ENCODE measurements around the gene COPB2. TPM values are rescaled to one million over a fixed set of nuclear protein-coding genes. Genes with fewer than 3 reads are reported as not detected.
"Not testable (repeated sequence)": the region's sequence is repeated elsewhere in the genome, so short reads cannot be mapped to it uniquely, and the experiment has no call there.

Gene COPB2
- total RNA-seq, 1 donor from 2014 or later, result 165 TPM

- DNase-seq (ENCODE audit: low read depth in 2 of 2), result peak in 1 of 2 donors; percentile 36
These were observed 10.7 kb downstream of the COPB2 start for GRCh38 chr3:139378587-139379241.

- DNase-seq (ENCODE audit: low read depth in 2 of 2), result no peak
These were observed 12.1 kb downstream of the COPB2 start for GRCh38 chr3:139377378-139377777.

- DNase-seq (ENCODE audit: low read depth in 2 of 2), result no peak
These were observed 15.3 kb downstream of the COPB2 start for GRCh38 chr3:139374099-139374498.

GRCh38 chr3:139364549-139364948, 24.9 kb downstream of the COPB2 start:
- DNase-seq (ENCODE audit: low read depth in 2 of 2), result no peak

GRCh38 chr3:139361276-139361675, 28.2 kb downstream of the COPB2 start:
- no peak for DNase-seq (ENCODE audit: low read depth in 2 of 2)

- DNase-seq (ENCODE audit: low read depth in 2 of 2), result peak in 1 of 2 donors; percentile 20
These were observed 30.4 kb downstream of the COPB2 start for GRCh38 chr3:139358841-139359562.

- no peak for DNase-seq (ENCODE audit: low read depth in 2 of 2)
These were observed 31.5 kb downstream of the COPB2 start for GRCh38 chr3:139357899-139358298.

- no peak for DNase-seq (ENCODE audit: low read depth in 2 of 2)
These were observed 33.6 kb downstream of the COPB2 start for GRCh38 chr3:139355891-139356290.

- no peak for DNase-seq (ENCODE audit: low read depth in 2 of 2)
These were observed 34.0 kb downstream of the COPB2 start for GRCh38 chr3:139355476-139355875.

GRCh38 chr3:139354661-139355060, 34.8 kb downstream of the COPB2 start:
- no peak for DNase-seq (ENCODE audit: low read depth in 2 of 2)

- DNase-seq (ENCODE audit: low read depth in 2 of 2), result peak; percentile 30 to 69
These were observed 35.4 kb downstream of the COPB2 start for GRCh38 chr3:139353920-139354556.

- no peak for DNase-seq (ENCODE audit: low read depth in 2 of 2)
These were observed 42.7 kb downstream of the COPB2 start for GRCh38 chr3:139346771-139347170.

- DNase-seq (ENCODE audit: low read depth in 2 of 2), result peak; percentile 78 to 88
These were observed 45.3 kb downstream of the COPB2 start, which contains the start of gene MRPS22 for GRCh38 chr3:139343895-139344856. MRPS22 (plus strand) TSS chr3:139344020; CDS start chr3:139344027, 7 bp downstream.

GRCh38 chr3:139342054-139342453, 47.4 kb downstream of the COPB2 start:
- DNase-seq (ENCODE audit: low read depth in 2 of 2), result no peak

GRCh38 chr3:139340784-139341183, 48.7 kb downstream of the COPB2 start:
- DNase-seq (ENCODE audit: low read depth in 2 of 2), result no peak

GRCh38 chr3:139339219-139339906, 50.1 kb downstream of the COPB2 start:
- no peak for DNase-seq (ENCODE audit: low read depth in 2 of 2)

GRCh38 chr3:139338405-139338804, 51.0 kb downstream of the COPB2 start:
- DNase-seq (ENCODE audit: low read depth in 2 of 2), result no peak

- not testable (repeated sequence) for DNase-seq (ENCODE audit: low read depth in 2 of 2)
These were observed 54.8 kb downstream of the COPB2 start for GRCh38 chr3:139334675-139335074.

- no peak for DNase-seq (ENCODE audit: low read depth in 2 of 2)
These were observed 57.4 kb downstream of the COPB2 start for GRCh38 chr3:139332092-139332491.

GRCh38 chr3:139329364-139329850, 60.0 kb downstream of the COPB2 start:
- peak; percentile 20 to 73 for DNase-seq (ENCODE audit: low read depth in 2 of 2)

GRCh38 chr3:139328356-139328755, 61.1 kb downstream of the COPB2 start:
- no peak for DNase-seq (ENCODE audit: low read depth in 2 of 2)

Measured in dermis microvascular lymphatic vessel endothelial cell (primary cell).